KMS-11 (cell line): ENCODE measurements around the gene PAQR8.

Experiments
- H2AFZ ChIP-seq: fragments of 200-600 bp; sonication (generic); 2 replicates; pipeline ENCODE4 v1.6.1; 2016; ENCODE audit warnings: antibody characterized with exemption, mixed run types, low read depth
- H3K27ac ChIP-seq: fragments of 200-600 bp; sonication (generic); 2 replicates; pipeline ENCODE4 v1.6.1; 2016; ENCODE audit warnings: mild to moderate bottlenecking, mixed run types
- H3K27me3 ChIP-seq: fragments of 200-600 bp; sonication (generic); 2 replicates; pipeline ENCODE4 v1.6.1; 2017; ENCODE audit warnings: mild to moderate bottlenecking, low read depth, mixed run types, moderate library complexity; ENCODE audit not compliant: insufficient read depth
- H3K36me3 ChIP-seq: fragments of 200-600 bp; sonication (generic); 2 replicates; pipeline ENCODE4 v1.6.1; 2017; ENCODE audit warnings: mild to moderate bottlenecking, mixed run types; ENCODE audit not compliant: insufficient read depth
- H3K4me1 ChIP-seq: fragments of 200-600 bp; sonication (generic); 2 replicates; pipeline ENCODE4 v1.6.1; 2016; ENCODE audit warnings: mild to moderate bottlenecking, low read depth, mixed run types; ENCODE audit not compliant: poor library complexity, severe bottlenecking
- H3K4me2 ChIP-seq: fragments of 200-600 bp; sonication (generic); 2 replicates; pipeline ENCODE4 v1.7.0; 2016; ENCODE audit warnings: mild to moderate bottlenecking, mixed run types
- H3K4me3 ChIP-seq: fragments of 200-600 bp; sonication (generic); IDR thresholded peaks from 2 replicates; pipeline ENCODE4 v1.6.1; 2017; ENCODE audit warnings: low read depth, low read length, mixed read lengths; ENCODE audit not compliant: insufficient read depth
- H3K79me2 ChIP-seq: fragments of 200-600 bp; sonication (generic); 2 replicates; pipeline ENCODE4 v1.6.1; 2016; ENCODE audit warnings: low read depth, mixed run types; ENCODE audit not compliant: insufficient read depth
- H3K9ac ChIP-seq: fragments of 200-600 bp; sonication (generic); 2 replicates; pipeline ENCODE4 v1.6.1; 2016; ENCODE audit warnings: mild to moderate bottlenecking, mixed run types
- H4K20me1 ChIP-seq: fragments of 200-600 bp; sonication (generic); 2 replicates; pipeline ENCODE4 v1.6.1; 2016; ENCODE audit warnings: mild to moderate bottlenecking, mixed run types; ENCODE audit not compliant: insufficient read depth
- CTCF ChIP-seq: fragments of 200-600 bp; sonication (generic); conservative IDR thresholded peaks from 2 replicates; pipeline ENCODE4 v1.6.1; 2017; ENCODE audit warnings: low read depth, mild to moderate bottlenecking, antibody characterized with exemption, low read length, moderate library complexity, mixed read lengths

Gene PAQR8

GRCh38 chr6:52340603-52340880 lies 21.4 kb upstream of the PAQR8 start:
- Histone ChIP-seq H4K20me1 (no peaks in the 10 kb centered on the region), H3K4me3 (no peak overlapping the region), H3K9ac (no peak overlapping the region), H3K27me3 (no peaks in the 10 kb centered on the region), H3K36me3 (no peaks in the 10 kb centered on the region), H3K4me2 (no peak overlapping the region), H3K27ac (no peak overlapping the region), H2AFZ (no peak overlapping the region), H3K79me2 (no peaks in the 10 kb centered on the region), H3K4me1 (peaks cover 26% of the 10 kb centered on the region)
- TF ChIP-seq CTCF, result no peak

- Histone ChIP-seq H3K4me1 (peaks cover 15% of the 10 kb centered on the region), H3K4me3 (no peak overlapping the region), H3K36me3 (no peaks in the 10 kb centered on the region), H3K4me2 (no peak overlapping the region), H3K27me3 (no peaks in the 10 kb centered on the region), H2AFZ (no peak overlapping the region), H3K79me2 (no peaks in the 10 kb centered on the region), H3K9ac (no peak overlapping the region), H4K20me1 (no peaks in the 10 kb centered on the region), H3K27ac (no peak overlapping the region)
- no peak for TF ChIP-seq CTCF
Measured at GRCh38 chr6:52341561-52342260, 20.2 kb upstream of the PAQR8 start.

GRCh38 chr6:52345311-52345710 lies 16.6 kb upstream of the PAQR8 start:
- Histone ChIP-seq H3K27ac (no peak overlapping the region), H3K9ac (no peak overlapping the region), H4K20me1 (no peaks in the 10 kb centered on the region), H3K79me2 (no peaks in the 10 kb centered on the region), H3K4me1 (no peaks in the 10 kb centered on the region), H3K36me3 (no peaks in the 10 kb centered on the region), H3K27me3 (no peaks in the 10 kb centered on the region), H2AFZ (no peak overlapping the region), H3K4me3 (no peak overlapping the region), H3K4me2 (no peak overlapping the region)
- TF ChIP-seq CTCF, result no peak

- Histone ChIP-seq H4K20me1 (no peaks in the 10 kb centered on the region), H3K27ac (no peak overlapping the region), H3K36me3 (no peaks in the 10 kb centered on the region), H3K9ac (no peak overlapping the region), H3K27me3 (no peaks in the 10 kb centered on the region), H3K4me1 (no peaks in the 10 kb centered on the region), H2AFZ (no peak overlapping the region), H3K79me2 (no peaks in the 10 kb centered on the region), H3K4me3 (no peak overlapping the region), H3K4me2 (no peak overlapping the region)
- TF ChIP-seq CTCF, result no peak
Measured at GRCh38 chr6:52346503-52346902, 15.4 kb upstream of the PAQR8 start.
